GM21576 (cell line): Measurements from ENCODE around the gene TRIM54.
A peak's percentile ranks its signal among the peaks of the same experiment; 100 is the strongest.

Experiments used
- ATAC-seq: cut with Tn5 transposase; IDR thresholded peaks from one replicate; pipeline ENCODE4 v1.9.1; 2021; ENCODE audit warnings: mild to moderate bottlenecking, moderate library complexity; ENCODE audit not compliant: unreplicated experiment

The TRIM54 gene

GRCh38 chr2:27353762-27354596 is 71.8 kb downstream of the TRIM54 start:
- ATAC-seq, result no peak

- ATAC-seq, result no peak
Observed at GRCh38 chr2:27354597-27354927, 72.3 kb downstream of the TRIM54 start.

- peak; percentile 27 for ATAC-seq
Observed at GRCh38 chr2:27356056-27356381, 73.8 kb downstream of the TRIM54 start.

- peak; percentile 75 for ATAC-seq
Observed at GRCh38 chr2:27356382-27357181, 74.4 kb downstream of the TRIM54 start, which contains the start of gene GTF3C2. GTF3C2 (minus strand) TSS chr2:27356764; CDS start chr2:27343554, 13,210 bp downstream.
